Type B pancreatic cell (in vitro differentiated cells): ENCODE data around the gene DTNB. TPM values are rescaled to one million over a fixed set of nuclear protein-coding genes. Genes with fewer than 3 reads are reported as not detected.

ENCODE experiments used
- DNase-seq: peaks from one replicate; pipeline ENCODE4 v3.0.0; 2021; ENCODE audit warnings: mixed read lengths; ENCODE audit not compliant: unreplicated experiment; ENCODE audit errors: extremely low spot score
- H3K27ac Mint-ChIP-seq: 2 replicates; pipeline ENCODE4 v1.8.0; 2021; ENCODE audit warnings: mild to moderate bottlenecking, mixed read lengths
- H3K27me3 Mint-ChIP-seq: 2 replicates; pipeline ENCODE4 v1.8.0; 2021; ENCODE audit warnings: mixed read lengths
- H3K36me3 Mint-ChIP-seq: 2 replicates; pipeline ENCODE4 v1.8.0; 2021; ENCODE audit warnings: mixed read lengths
- H3K4me1 Mint-ChIP-seq: one replicate; pipeline ENCODE4 v1.8.0; 2021; ENCODE audit warnings: mixed read lengths; ENCODE audit not compliant: unreplicated experiment
- H3K4me3 Mint-ChIP-seq: 2 replicates; pipeline ENCODE4 v1.8.0; 2021; ENCODE audit warnings: mild to moderate bottlenecking, mixed read lengths
- H3K9me3 Mint-ChIP-seq: 2 replicates; pipeline ENCODE4 v1.8.0; 2021; ENCODE audit warnings: mixed read lengths
- total RNA-seq: library from RNA; stranded (reverse); gene quantifications from 2 replicates; pipeline ENCODE4 v1.2.1, GENCODE V29; 2021; ENCODE audit warnings: low replicate concordance
- TF ChIP-seq, protein P1 (sequence below): fragments of 200-600 bp; sonication (generic); conservative IDR thresholded peaks from 2 replicates; pipeline ENCODE4 v1.5.0; 2021; ENCODE audit warnings: antibody characterized with exemption, mild to moderate bottlenecking

Gene DTNB
- total RNA-seq, 1 donor from 2014 or later, result 28.6 TPM

DNA sequence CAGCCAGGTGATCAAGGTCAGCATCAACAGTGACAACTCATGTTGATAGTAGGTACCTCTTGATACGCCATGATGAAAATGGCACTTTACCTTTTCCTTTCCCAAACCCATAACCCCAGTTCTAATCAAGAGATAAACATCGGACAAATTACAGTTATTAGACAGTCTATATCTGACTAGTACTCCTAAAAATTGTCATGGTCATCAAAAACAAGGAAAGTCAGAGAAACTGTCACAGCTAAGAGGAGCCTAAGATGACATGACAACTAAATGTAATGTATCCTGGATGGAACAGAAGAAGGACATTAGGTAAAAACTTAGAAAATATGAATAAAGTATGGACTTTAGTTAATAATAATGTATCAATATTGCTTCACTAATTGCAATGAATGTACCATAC lies 234.6 kb downstream of the DTNB start:
- TF ChIP-seq, protein P1, sequence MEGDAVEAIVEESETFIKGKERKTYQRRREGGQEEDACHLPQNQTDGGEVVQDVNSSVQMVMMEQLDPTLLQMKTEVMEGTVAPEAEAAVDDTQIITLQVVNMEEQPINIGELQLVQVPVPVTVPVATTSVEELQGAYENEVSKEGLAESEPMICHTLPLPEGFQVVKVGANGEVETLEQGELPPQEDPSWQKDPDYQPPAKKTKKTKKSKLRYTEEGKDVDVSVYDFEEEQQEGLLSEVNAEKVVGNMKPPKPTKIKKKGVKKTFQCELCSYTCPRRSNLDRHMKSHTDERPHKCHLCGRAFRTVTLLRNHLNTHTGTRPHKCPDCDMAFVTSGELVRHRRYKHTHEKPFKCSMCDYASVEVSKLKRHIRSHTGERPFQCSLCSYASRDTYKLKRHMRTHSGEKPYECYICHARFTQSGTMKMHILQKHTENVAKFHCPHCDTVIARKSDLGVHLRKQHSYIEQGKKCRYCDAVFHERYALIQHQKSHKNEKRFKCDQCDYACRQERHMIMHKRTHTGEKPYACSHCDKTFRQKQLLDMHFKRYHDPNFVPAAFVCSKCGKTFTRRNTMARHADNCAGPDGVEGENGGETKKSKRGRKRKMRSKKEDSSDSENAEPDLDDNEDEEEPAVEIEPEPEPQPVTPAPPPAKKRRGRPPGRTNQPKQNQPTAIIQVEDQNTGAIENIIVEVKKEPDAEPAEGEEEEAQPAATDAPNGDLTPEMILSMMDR, result no peak
- peaks cover 7% of the 10 kb centered on the region for H3K36me3 Mint-ChIP-seq
- DNase-seq, result no peak
- no peaks in the 10 kb centered on the region for H3K9me3 Mint-ChIP-seq
- no peaks in the 10 kb centered on the region for H3K4me1 Mint-ChIP-seq
- no peak overlapping the region for H3K27ac Mint-ChIP-seq
- H3K27me3 Mint-ChIP-seq, result no peaks in the 10 kb centered on the region
- H3K4me3 Mint-ChIP-seq, result no peak overlapping the region

DNA sequence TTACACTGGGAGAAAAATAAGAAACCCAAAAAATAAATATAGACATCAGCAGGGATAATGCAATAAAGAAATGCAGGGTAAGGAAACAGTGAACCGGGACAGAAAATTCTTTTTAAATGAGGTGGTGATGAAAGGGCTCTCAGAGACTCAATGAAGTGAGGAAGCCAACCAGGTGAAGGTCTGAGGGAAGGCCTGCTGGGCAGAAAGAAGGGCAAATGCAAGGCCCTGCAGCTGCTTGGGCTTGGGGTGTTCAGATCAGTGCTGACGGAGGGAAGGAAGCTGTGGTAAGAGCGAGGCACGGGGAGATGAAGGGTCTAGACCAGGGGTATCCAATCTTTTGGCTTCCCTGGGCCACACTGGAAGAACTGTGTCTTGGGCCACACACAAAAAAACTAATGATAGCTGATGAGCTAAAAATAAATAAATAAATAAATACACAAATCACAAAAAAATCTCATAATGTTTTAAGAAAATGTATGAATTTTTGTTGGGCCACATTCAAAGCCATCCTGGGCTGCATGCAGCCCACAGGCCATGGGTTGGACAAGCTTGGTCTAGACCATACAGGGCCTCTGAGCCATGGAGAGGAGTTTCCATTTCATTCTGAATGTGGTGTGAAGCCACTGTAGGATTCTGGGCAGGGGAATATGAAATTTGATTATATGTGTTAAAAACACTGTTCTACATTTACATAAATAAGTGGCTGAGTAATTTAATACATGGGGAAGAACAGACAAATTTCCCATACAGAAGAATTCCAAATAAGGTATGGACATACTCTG lies 235.3 kb downstream of the DTNB start:
- TF ChIP-seq, protein P1, result no peak
- Mint-ChIP-seq H3K4me1 (peaks cover 3% of the 10 kb centered on the region), H3K27me3 (no peaks in the 10 kb centered on the region), H3K36me3 (peaks cover 7% of the 10 kb centered on the region), H3K4me3 (no peak overlapping the region), H3K9me3 (no peaks in the 10 kb centered on the region), H3K27ac (no peak overlapping the region)
- no peak for DNase-seq

DNA sequence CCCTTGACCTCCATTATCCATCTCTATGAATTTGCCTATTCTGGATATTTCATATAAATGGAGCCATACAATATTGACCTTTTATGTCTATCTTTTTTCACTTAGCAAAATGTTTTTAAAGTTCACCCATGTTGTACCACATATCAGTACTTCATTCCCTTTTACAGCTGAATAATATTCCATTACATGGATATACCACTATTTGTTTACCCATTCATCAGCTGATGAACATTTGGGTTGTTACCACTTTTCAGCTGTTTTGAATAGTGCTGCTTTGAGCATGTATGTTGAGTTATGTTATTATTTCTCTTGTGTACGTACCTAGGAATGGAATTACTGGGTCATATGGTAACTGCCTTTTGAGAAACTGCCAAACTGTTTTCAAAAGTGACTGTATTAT lies 238.0 kb downstream of the DTNB start:
- H3K27ac Mint-ChIP-seq, result no peak overlapping the region
- H3K36me3 Mint-ChIP-seq, result peaks cover 8% of the 10 kb centered on the region
- no peak overlapping the region for H3K4me3 Mint-ChIP-seq
- no peaks in the 10 kb centered on the region for H3K27me3 Mint-ChIP-seq
- H3K9me3 Mint-ChIP-seq, result no peaks in the 10 kb centered on the region
- DNase-seq, result no peak
- TF ChIP-seq, protein P1, result no peak
- peaks cover 5% of the 10 kb centered on the region for H3K4me1 Mint-ChIP-seq

DNA sequence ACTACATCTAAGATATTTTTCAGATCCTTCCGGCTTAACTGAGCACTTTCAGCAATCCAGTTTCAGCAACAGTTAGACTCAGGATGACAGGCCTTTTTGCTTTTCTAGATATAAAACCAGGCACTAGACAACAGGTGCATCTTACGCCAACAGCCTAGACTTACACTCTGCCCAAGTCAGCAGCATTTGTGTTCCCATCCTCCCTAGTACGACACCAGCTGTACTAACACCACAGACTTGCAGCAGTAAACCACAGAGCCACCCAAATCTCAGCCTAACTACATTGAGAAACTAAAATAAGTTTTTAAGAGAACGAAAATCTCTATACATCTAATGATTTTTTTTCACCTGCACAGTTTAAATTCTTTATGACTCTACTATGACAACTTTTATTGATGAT lies 241.8 kb downstream of the DTNB start:
- peaks cover 10% of the 10 kb centered on the region for H3K36me3 Mint-ChIP-seq
- H3K27me3 Mint-ChIP-seq, result no peaks in the 10 kb centered on the region
- TF ChIP-seq, protein P1, result no peak
- H3K9me3 Mint-ChIP-seq, result no peaks in the 10 kb centered on the region
- DNase-seq, result no peak
- no peak overlapping the region for H3K27ac Mint-ChIP-seq
- peaks cover 5% of the 10 kb centered on the region for H3K4me1 Mint-ChIP-seq
- H3K4me3 Mint-ChIP-seq, result no peak overlapping the region

DNA sequence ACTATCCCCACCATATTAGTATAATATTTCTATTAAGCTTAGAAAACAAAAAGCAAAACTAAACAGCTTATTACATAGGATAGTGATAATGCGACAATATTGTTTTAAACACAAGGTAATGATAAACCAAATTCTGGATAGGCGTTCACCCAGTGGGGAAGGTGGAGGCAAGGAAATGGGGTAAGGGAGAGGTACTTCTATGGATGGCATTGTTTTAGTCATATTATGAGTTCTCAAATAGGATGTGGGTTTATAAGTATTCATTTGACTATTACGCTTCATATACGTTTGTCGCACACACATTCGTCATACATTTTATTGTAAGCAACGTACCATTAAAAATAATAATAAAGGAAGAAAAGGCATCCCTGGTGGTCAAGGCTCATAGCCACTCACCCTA lies 242.8 kb downstream of the DTNB start:
- Mint-ChIP-seq H3K27me3 (no peaks in the 10 kb centered on the region), H3K36me3 (peaks cover 6% of the 10 kb centered on the region), H3K27ac (no peak overlapping the region), H3K9me3 (no peaks in the 10 kb centered on the region), H3K4me1 (peaks cover 5% of the 10 kb centered on the region), H3K4me3 (no peak overlapping the region)
- TF ChIP-seq, protein P1, result no peak
- no peak for DNase-seq
